Measurements from ENCODE around the gene COL13A1. TPM values are rescaled to one million over a fixed set of nuclear protein-coding genes. Genes with fewer than 3 reads are reported as not detected.
A peak's percentile ranks its signal among the peaks of the same experiment; 100 is the strongest.

Gene COL13A1
- total RNA-seq, 1 donor from 2014 or later: 0.86 TPM

GRCh38 chr10:69850440-69850839 lies 48.7 kb downstream of the COL13A1 start:
- Mint-ChIP-seq H3K27me3 (ENCODE audit: low read depth, unreplicated experiment) (peaks cover 42% of the 10 kb centered on the region), H3K4me3 (ENCODE audit: unreplicated experiment) (no peak overlapping the region), H3K4me1 (ENCODE audit: low read depth, unreplicated experiment) (peaks cover 21% of the 10 kb centered on the region), H3K27ac (ENCODE audit: unreplicated experiment) (no peak overlapping the region), H3K9me3 (ENCODE audit: unreplicated experiment) (no peaks in the 10 kb centered on the region), H3K36me3 (ENCODE audit: low read depth, unreplicated experiment) (no peaks in the 10 kb centered on the region)
- no peak overlapping the region for H3K27ac ChIP-seq (ENCODE audit: low read depth, low read length)
- no peak overlapping the region for H3K4me3 ChIP-seq (ENCODE audit: insufficient read depth, low read depth, low read length)
- no peak overlapping the region for H3K4me2 ChIP-seq (ENCODE audit: low read length)
- no peaks in the 10 kb centered on the region for H3K9me3 ChIP-seq (ENCODE audit: insufficient read depth, low read depth, low read length)
- H4K20me1 ChIP-seq (ENCODE audit: insufficient read depth, low read length): no peaks in the 10 kb centered on the region
- no peak for DNase-seq (ENCODE audit: low read depth)
- no peaks in the 10 kb centered on the region for H3K79me2 ChIP-seq (ENCODE audit: insufficient read depth, low read length)
- H3K27me3 ChIP-seq (ENCODE audit: insufficient read depth, low read length): no peaks in the 10 kb centered on the region
- H3K36me3 ChIP-seq (ENCODE audit: insufficient read depth, low read length): no peaks in the 10 kb centered on the region
- H3K9ac ChIP-seq (ENCODE audit: low read length): no peak overlapping the region
- no peak overlapping the region for H2AFZ ChIP-seq (ENCODE audit: low read depth, low read length)
- FAIRE-seq: no peak
- no peak for TF ChIP-seq CTCF (IDR thresholded peaks at IDR 0.05; ENCODE audit: insufficient read depth, low read depth, low read length)
- no peak for TF ChIP-seq EZH2 (IDR thresholded peaks at IDR 0.05; ENCODE audit: insufficient read depth, low read length)
- peaks cover 30% of the 10 kb centered on the region for H3K4me1 ChIP-seq (ENCODE audit: insufficient read depth, low read length)

- Histone ChIP-seq H3K79me2 (ENCODE audit: insufficient read depth, low read length) (no peaks in the 10 kb centered on the region), H3K9ac (ENCODE audit: low read length) (no peak overlapping the region), H4K20me1 (ENCODE audit: insufficient read depth, low read length) (peaks cover 2% of the 10 kb centered on the region), H3K4me1 (ENCODE audit: insufficient read depth, low read length) (peaks cover 22% of the 10 kb centered on the region), H3K9me3 (ENCODE audit: insufficient read depth, low read depth, low read length) (no peaks in the 10 kb centered on the region), H3K4me3 (ENCODE audit: insufficient read depth, low read depth, low read length) (no peak overlapping the region), H3K36me3 (ENCODE audit: insufficient read depth, low read length) (no peaks in the 10 kb centered on the region), H3K27me3 (ENCODE audit: insufficient read depth, low read length) (no peaks in the 10 kb centered on the region), H3K27ac (ENCODE audit: low read depth, low read length) (no peak overlapping the region), H2AFZ (ENCODE audit: low read depth, low read length) (no peak overlapping the region), H3K4me2 (ENCODE audit: low read length) (no peak overlapping the region)
- H3K9me3 Mint-ChIP-seq (ENCODE audit: unreplicated experiment): no peaks in the 10 kb centered on the region
- peaks cover 45% of the 10 kb centered on the region for H3K27me3 Mint-ChIP-seq (ENCODE audit: low read depth, unreplicated experiment)
- FAIRE-seq (no peak), DNase-seq (ENCODE audit: low read depth) (peak; percentile 53)
- H3K4me1 Mint-ChIP-seq (ENCODE audit: low read depth, unreplicated experiment): peaks cover 16% of the 10 kb centered on the region
- TF ChIP-seq EZH2 (IDR thresholded peaks at IDR 0.05; ENCODE audit: insufficient read depth, low read length) (no peak), CTCF (IDR thresholded peaks at IDR 0.05; ENCODE audit: insufficient read depth, low read depth, low read length) (no peak)
- H3K4me3 Mint-ChIP-seq (ENCODE audit: unreplicated experiment): no peak overlapping the region
- H3K36me3 Mint-ChIP-seq (ENCODE audit: low read depth, unreplicated experiment): no peaks in the 10 kb centered on the region
- H3K27ac Mint-ChIP-seq (ENCODE audit: unreplicated experiment): no peak overlapping the region
Observed at GRCh38 chr10:69851306-69851705, 49.6 kb downstream of the COL13A1 start.

GRCh38 chr10:69853064-69853463 lies 51.4 kb downstream of the COL13A1 start:
- no peaks in the 10 kb centered on the region for H3K36me3 Mint-ChIP-seq (ENCODE audit: low read depth, unreplicated experiment)
- Histone ChIP-seq H3K9me3 (ENCODE audit: insufficient read depth, low read depth, low read length) (no peaks in the 10 kb centered on the region), H3K27ac (ENCODE audit: low read depth, low read length) (no peak overlapping the region), H4K20me1 (ENCODE audit: insufficient read depth, low read length) (peaks cover 4% of the 10 kb centered on the region), H3K4me2 (ENCODE audit: low read length) (no peak overlapping the region), H3K4me3 (ENCODE audit: insufficient read depth, low read depth, low read length) (no peak overlapping the region), H3K4me1 (ENCODE audit: insufficient read depth, low read length) (peaks cover 4% of the 10 kb centered on the region), H3K79me2 (ENCODE audit: insufficient read depth, low read length) (no peaks in the 10 kb centered on the region), H3K36me3 (ENCODE audit: insufficient read depth, low read length) (no peaks in the 10 kb centered on the region), H2AFZ (ENCODE audit: low read depth, low read length) (no peak overlapping the region), H3K9ac (ENCODE audit: low read length) (no peak overlapping the region), H3K27me3 (ENCODE audit: insufficient read depth, low read length) (no peaks in the 10 kb centered on the region)
- DNase-seq (ENCODE audit: low read depth): no peak
- no peak overlapping the region for H3K4me3 Mint-ChIP-seq (ENCODE audit: unreplicated experiment)
- peaks cover 50% of the 10 kb centered on the region for H3K27me3 Mint-ChIP-seq (ENCODE audit: low read depth, unreplicated experiment)
- TF ChIP-seq EZH2 (IDR thresholded peaks at IDR 0.05; ENCODE audit: insufficient read depth, low read length): no peak
- no peak for TF ChIP-seq CTCF (IDR thresholded peaks at IDR 0.05; ENCODE audit: insufficient read depth, low read depth, low read length)
- H3K4me1 Mint-ChIP-seq (ENCODE audit: low read depth, unreplicated experiment): peaks cover 4% of the 10 kb centered on the region
- H3K27ac Mint-ChIP-seq (ENCODE audit: unreplicated experiment): no peak overlapping the region
- no peaks in the 10 kb centered on the region for H3K9me3 Mint-ChIP-seq (ENCODE audit: unreplicated experiment)
- no peak for FAIRE-seq

All from astrocyte (in vitro differentiated cells and primary cell).